Fibroblast of skin of scalp (primary cell): Measurements from ENCODE around the gene BCAR1.
"Not testable (repeated sequence)": the region's sequence is repeated elsewhere in the genome, so short reads cannot be mapped to it uniquely, and the experiment has no call there.

Experiments
- DNase-seq: peaks from one replicate; pipeline ENCODE4 v3.0.0-alpha.2; 2013

The BCAR1 gene

DNA sequence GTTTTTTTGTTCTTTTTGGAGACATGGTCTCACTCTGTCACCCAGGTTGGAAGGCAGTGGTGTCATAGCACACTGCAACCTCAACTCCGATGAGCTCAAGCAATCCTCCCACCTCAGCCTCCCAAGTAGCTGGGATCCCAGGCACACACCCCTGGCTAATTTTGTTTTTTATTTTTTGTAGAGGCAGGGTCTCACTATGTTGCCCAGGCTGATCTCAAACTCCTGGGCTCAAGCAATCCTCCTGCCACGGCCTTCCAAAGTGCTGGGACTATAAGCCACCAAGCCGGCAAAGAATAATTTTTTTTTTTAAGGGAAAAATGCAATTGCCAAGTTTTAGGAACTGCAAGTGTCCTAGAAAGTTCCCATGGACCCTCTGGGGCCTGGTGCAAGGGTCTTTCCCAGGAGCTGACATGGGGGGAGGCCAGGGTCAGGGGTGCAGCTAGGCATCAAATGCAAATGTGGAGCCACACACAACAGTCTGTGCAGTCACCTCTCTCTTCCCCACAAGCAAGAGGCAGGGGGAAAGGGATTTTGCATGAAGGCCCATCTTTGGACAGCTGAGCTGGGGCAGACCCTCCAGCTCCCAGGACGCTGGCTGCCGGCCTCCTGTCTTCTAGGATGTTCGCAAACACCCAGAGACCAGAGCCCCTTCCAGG lies 20.1 kb upstream of the BCAR1 start:
- DNase-seq = no peak

DNA sequence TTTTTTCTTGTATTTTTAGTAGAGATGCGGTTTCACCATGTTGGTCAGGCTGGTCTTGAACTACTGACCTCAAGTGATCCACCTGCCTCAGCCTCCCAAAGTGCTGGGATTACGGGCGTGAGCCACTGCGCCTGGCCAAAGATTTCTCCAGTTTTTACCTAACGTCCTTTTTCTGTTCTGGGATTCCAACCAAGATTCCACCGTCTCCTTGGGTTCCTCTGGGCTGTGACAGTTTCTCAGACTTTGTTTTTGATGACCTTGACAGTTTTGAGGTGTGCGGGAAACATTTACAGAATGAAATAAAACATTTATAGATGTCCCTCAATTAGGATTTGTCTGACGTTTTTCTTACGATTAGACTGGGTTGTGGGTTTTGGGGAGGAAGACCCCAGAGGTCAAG lies 17.9 kb upstream of the BCAR1 start:
- not testable (repeated sequence) for DNase-seq

DNA sequence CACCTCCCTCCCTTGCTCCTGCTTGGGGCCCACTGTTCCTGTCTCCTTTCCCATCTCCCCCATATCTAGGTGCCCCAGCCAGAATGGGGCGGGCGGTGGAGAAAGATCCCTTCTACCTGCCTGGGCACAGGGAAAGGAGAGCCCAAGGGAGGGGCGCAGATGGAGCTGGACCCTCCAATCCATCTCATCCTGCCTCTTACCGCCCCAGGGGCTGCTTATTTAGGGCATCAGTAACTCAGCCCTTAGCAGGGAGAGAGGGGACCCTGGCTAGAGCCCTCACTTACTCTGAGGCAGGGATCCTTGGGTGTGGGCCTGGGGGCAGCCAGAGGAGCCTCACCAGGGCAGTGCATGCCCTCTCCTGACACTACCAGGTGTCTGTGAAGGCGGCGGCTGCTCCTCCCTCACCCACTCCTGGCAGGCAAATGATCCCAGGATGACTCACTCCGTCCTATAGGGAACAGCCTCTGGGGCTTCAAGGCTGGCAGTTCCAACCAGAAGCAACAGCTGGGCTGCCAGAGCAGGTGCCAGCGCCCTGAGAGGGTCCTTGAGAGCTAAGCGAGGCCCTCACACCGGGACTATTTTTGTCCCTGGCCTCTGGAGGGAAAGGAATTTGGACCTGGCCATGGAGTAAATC lies 16.3 kb upstream of the BCAR1 start:
- no peak for DNase-seq

GRCh38 chr16:75266738-75267630 lies 15.6 kb upstream of the BCAR1 start:
- DNase-seq = no peak

DNA sequence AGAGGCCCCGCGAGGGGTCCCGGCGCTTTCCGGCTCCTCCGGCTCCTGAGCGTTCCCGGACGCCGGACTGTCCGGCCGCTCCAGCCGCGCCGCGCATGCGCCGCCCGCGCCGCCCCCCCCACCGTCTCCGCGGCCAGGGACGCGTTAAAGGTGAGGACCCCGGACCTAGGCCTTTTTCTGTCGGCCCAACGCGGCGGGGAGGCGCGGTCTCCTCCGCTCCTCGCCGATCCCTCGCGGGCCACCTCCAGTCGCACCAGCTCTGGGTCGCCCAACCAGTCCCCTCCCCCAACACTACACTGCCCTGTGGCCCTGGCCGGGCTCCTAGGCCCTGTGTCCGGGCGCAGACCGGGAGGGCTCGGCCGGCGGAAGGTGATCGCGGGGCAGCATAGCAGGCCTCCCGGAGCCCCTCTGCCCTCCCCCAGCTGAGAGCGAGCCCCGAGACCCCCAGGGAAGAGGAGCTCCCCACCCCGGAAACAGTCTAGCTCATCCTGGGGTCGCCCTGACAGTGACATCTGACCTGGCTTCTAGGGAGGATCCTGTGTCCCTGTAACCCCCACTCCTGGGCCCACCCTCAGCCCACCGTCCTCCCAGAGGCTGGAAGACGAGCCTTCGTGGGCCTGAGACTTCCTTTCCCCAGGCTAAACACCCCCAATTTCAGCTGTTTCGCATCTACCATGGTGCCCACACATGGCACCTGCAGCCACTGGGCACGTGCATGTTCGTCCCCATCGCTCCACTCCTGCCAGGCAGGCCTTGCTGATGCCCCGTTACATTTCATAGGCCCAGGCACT lies 14.7 kb upstream of the BCAR1 start:
- DNase-seq = peak; percentile 78

GRCh38 chr16:75264999-75265910 lies 13.8 kb upstream of the BCAR1 start:
- no peak for DNase-seq

DNA sequence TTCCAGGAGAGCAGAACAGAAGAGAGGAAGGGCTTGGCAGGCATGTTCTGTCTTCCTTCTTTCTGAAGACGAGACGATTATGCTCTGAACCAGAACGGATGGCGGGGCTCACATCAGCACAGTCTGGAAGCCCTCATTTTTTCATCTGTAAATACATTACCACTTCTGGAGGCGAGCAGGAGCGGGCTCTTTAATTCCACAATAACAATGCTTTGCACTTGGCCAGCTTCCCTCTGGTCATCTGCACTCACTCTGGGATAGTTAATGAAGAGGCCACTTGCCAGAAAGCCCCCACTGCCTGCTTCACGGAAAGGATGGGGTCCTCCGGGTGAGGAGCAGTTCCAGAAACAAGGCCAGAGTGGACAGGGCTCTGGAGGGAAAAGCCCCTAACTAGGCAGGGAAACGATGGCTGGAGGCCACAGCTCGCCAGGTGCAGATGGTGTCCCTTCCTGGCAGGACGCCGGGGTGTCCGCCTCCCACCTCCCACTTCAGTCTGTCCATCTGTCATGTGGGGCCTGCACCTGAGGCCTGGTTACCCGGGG lies 13.1 kb upstream of the BCAR1 start:
- no peak for DNase-seq

GRCh38 chr16:75263963-75264445 lies 12.6 kb upstream of the BCAR1 start:
- no peak for DNase-seq

GRCh38 chr16:75263291-75263962 lies 12.0 kb upstream of the BCAR1 start:
- no peak for DNase-seq

DNA sequence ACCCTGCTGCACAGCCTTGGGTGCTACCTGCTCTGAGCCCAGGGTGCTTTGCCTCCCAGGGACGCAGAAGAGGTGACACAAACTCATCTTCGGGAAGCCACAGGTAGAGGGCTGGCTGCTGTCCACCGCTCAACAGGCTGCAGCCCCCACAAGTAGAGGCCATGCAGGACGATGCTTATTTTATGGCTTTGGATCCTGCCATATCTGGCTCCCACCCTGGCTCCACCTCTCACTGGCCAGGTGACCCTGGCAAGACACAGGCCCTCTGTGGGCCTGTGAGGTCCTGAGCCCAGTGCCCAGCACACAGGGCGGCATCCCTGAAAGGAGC lies 11.3 kb upstream of the BCAR1 start:
- DNase-seq = no peak

GRCh38 chr16:75262104-75262799 lies 10.8 kb upstream of the BCAR1 start:
- no peak for DNase-seq

DNA sequence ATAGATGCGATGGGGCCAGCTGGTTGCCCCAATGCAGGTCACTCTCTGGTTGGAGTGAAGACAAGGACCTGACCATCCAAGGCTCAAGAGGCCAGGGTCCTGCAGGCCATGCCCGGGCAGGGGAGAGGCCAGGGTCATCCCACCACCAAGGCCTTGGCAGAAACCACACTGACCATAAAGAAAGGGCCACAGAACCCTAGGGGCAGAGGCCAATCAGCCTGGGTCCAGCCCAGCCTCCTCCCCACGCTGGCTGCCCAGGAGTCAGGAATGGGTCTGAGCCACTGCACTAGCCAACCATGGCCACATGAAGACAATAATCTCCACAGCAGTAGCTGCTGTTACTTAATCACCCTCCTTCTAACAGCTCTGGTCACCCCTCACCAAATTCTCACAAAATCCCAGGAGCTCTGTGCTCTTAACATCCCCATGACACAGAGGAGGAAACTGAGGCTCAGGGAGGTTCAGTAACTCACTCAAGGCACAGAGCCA lies 10.2 kb upstream of the BCAR1 start:
- no peak for DNase-seq

DNA sequence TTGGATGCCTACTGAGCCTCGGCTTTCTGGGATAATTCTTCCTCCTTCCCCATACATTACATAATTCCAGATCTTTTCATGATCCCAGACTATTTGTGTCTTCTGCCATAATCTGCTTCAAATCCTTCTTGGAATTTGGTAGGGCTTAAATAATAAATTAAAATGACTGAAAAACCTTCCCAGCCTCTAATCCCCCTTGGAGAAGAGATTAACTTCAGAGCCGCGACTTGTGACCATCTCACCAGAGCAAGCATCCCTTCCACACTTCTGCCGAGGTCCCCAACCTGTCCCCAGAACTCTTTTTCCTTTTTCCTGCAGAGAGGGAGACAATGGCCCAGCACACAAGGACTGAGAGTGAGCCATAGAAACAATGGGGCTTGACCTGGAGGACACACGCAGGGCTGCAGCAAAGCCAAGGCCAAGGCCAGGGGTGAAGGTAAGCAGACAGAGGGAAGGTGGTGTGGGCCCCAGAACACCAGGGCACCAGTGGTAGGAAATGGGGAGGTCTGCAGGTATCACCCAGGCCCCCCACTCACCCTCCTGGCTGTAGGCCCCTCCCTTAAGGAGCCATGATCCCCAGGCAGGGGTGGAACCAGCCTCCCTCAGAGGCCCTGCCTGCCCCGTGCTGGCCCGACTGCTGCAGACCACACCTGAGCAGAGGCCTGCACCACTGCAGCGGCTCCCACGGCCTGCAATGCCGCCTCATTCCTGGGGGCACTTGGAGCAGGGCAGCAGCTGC lies 9.6 kb upstream of the BCAR1 start:
- no peak for DNase-seq

DNA sequence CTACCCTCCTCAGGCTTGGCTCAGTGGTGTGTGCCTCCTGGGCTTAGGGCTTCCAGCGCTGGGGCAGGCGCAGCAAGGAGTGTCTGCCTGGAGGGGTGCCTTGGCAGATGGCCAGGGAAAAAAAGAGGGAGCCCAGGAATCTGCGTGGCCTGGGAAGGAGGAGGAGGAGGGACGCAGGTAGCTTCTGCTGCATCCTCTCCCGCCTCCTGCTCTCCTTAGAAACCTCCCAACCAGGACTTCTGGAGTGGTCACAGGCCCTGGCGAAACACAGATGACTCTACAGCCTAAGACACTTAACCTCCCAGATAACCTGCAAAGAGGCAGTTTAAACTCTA lies 7.3 kb upstream of the BCAR1 start:
- no peak for DNase-seq

DNA sequence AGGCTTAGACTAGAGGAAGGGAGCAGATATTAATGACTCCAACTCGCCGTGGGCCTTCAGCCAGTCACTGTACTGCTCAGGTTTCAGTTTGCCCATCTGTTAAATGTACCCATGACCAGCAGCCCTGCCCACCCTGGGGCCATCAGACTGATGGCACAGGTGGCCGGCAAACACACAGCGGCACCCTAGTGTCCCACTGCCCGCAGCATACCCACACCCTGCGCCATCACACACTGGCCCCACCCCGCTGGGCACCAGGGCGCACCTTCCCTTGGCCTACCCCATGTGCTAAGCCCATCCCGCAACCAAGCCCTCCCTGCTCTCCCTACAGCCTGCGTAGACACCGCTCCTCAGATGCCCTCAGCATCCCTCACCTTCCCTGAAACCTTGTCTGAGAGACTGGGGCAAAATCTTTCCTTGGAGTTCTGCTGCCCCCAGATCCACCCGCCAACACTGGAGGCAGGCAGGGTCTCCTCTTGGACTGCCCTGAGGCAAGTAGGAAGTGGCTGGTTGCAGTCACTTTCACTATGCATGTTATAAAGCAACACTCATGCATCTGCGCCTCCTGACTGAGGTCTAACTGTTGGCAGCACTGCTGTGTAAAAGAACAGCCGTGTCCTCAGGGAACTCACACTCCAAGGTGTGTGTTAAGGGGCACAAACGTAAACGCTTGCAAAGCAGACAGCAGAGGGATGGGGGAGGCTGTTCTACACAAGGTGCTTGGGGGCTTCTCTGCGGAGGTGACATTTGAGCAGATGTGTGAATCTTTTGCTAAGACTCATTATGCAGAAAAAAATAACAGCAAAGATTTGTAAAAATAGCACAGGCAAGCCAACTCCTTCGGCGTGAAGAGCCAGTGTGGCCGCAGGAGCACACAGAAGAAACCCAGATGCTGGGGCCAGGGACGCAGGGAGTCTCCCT lies 6.7 kb upstream of the BCAR1 start:
- DNase-seq = no peak

DNA sequence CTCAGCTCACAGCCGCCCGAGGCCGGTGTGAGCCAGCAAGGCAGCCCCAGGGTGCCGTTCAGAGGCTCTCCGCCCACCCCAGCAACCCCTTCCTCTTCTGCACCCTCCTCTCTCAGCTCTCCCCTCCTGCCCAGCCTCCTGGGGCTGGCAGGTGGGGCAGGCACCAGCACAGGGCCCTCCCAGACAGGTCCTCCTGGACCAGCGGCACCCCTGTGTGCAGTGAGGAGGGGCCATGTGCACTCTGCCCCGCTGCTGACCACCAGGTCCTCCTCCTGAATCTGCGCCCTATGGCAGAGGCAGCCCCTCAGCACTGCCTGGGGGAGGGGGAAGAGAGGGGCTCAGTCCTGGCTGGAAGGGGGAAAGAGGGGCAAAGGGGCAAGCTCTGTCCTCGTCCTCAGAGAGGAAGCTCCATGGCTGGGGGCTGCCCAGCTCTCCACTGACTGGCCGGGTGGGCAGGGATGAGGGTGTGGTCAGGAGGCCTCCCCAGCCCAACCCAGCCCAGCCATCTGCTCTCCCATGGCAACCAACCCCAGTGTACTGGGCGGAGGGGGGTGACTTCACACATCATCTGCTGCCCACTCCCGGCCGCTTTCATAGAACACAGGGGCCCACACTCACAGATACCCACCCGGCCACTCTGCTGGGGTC lies 5.4 kb upstream of the BCAR1 start:
- peak; percentile 61 for DNase-seq

DNA sequence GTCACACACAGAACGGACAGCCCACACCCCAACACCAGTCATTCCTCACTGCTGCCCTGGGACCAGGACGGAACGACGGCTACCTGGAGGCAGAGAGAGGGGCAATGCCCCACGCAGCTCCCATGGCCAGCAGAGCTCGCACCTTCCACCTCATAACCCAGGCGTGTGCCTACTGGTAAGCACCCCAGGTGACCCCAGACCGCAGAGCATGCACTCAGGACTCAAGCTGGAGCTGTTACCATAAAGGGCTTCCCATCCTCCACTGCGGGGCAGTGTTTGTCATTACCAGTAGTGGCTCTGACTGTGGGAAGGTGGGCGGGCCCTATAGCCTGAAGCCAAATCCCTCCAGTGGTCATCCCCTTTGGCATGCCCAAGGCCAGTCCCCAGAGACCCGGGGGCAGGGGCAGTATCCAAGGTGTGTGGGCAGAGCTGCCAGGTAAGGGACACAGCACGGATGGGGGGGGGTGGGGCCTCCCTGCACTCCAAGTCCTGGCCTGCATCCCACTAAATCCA lies 4.7 kb upstream of the BCAR1 start:
- DNase-seq = no peak
